Liver (tissue), 9 donors: ENCODE results near the gene YWHAE. TPM values are rescaled to one million over a fixed set of nuclear protein-coding genes. Genes with fewer than 3 reads are reported as not detected.

Source experiments
- DNase-seq: peaks from one replicate; pipeline ENCODE4 v3.0.0-alpha.2; 2017; ENCODE audit warnings: low spot score
- H3K27ac ChIP-seq, 2 donors: one replicate each; pipeline ENCODE4 v1.7.0; 2013; ENCODE audit warnings: inconsistent platforms in 2 of 2, low read length in 2 of 2, control low read depth in 1 of 2, low read depth in 1 of 2, mild to moderate bottlenecking in 1 of 2
- H3K27me3 ChIP-seq, 4 donors: one replicate each; pipeline versions ENCODE4 v1.6.1 to v1.7.0; 2013; ENCODE audit warnings: low read length in 3 of 4, inconsistent platforms in 1 of 4, mild to moderate bottlenecking in 1 of 4, moderate library complexity in 1 of 4; ENCODE audit not compliant: control insufficient read depth in 4 of 4, insufficient read depth in 4 of 4
- H3K36me3 ChIP-seq, 4 donors: one replicate each; pipeline versions ENCODE4 v1.6.1 to v1.7.0; 2013; ENCODE audit warnings: low read length in 3 of 4, mild to moderate bottlenecking in 3 of 4, low read depth in 1 of 4, moderate library complexity in 1 of 4; ENCODE audit not compliant: control insufficient read depth in 4 of 4, insufficient read depth in 3 of 4
- H3K4me1 ChIP-seq, 4 donors: one replicate each; pipeline versions ENCODE4 v1.6.1 to v1.7.0; 2013; ENCODE audit warnings: low read length in 3 of 4, mild to moderate bottlenecking in 3 of 4, moderate library complexity in 1 of 4; ENCODE audit not compliant: control insufficient read depth in 4 of 4, insufficient read depth in 4 of 4
- H3K4me3 ChIP-seq, 3 donors: one replicate each; pipeline versions ENCODE4 v1.6.1 to v1.7.0; 2013; ENCODE audit warnings: low read length in 3 of 3, control low read depth in 1 of 3, low read depth in 1 of 3, mild to moderate bottlenecking in 1 of 3
- H3K9ac ChIP-seq, 2 donors: one replicate each; pipeline ENCODE4 v1.7.0; 2013; ENCODE audit warnings: low read length in 2 of 2, mild to moderate bottlenecking in 2 of 2, moderate library complexity in 2 of 2, control low read depth in 1 of 2, low read depth in 1 of 2
- H3K9me3 ChIP-seq, 4 donors: one replicate each; pipeline versions ENCODE4 v1.6.1 to v1.7.0; 2013; ENCODE audit warnings: low read length in 3 of 4; ENCODE audit not compliant: control insufficient read depth in 4 of 4
- EGR1 ChIP-seq, 2 donors: IDR thresholded peaks; 2 replicates each; pipeline ENCODE4 v1.6.1; 2016 to 2018; ENCODE audit warnings: antibody characterized with exemption in 2 of 2, low read depth in 2 of 2
- FOXA2 ChIP-seq: IDR thresholded peaks from 2 replicates; pipeline ENCODE4 v1.6.1; 2016; ENCODE audit warnings: antibody characterized with exemption
- GABPA ChIP-seq, 2 donors: IDR thresholded peaks in 1 of 2; conservative IDR thresholded peaks in 1 of 2; 2 replicates each; pipeline ENCODE4 v1.6.1; 2016; ENCODE audit warnings: antibody characterized with exemption in 2 of 2, mild to moderate bottlenecking in 1 of 2, moderate library complexity in 1 of 2
- HNF4A ChIP-seq, 2 donors: conservative IDR thresholded peaks; 2 replicates each; pipeline ENCODE4 v1.6.1; 2016; ENCODE audit warnings: antibody characterized with exemption in 2 of 2, mild to moderate bottlenecking in 2 of 2
- HNF4G ChIP-seq: IDR thresholded peaks from 2 replicates; pipeline ENCODE4 v1.6.1; 2016; ENCODE audit warnings: antibody characterized with exemption
- JUND ChIP-seq, 2 donors: IDR thresholded peaks; 2 replicates each; pipeline ENCODE4 v1.6.1; 2016; ENCODE audit warnings: antibody characterized with exemption in 2 of 2
- NR2F2 ChIP-seq: IDR thresholded peaks from 2 replicates; pipeline ENCODE4 v1.6.1; 2016; ENCODE audit warnings: antibody characterized with exemption
- RAD21 ChIP-seq, 2 donors: IDR thresholded peaks; 2 replicates each; pipeline ENCODE4 v1.6.1; 2016; ENCODE audit warnings: antibody characterized with exemption in 2 of 2, mild to moderate bottlenecking in 2 of 2
- RXRA ChIP-seq, 2 donors: IDR thresholded peaks; 2 replicates each; pipeline ENCODE4 v1.6.1; 2017 to 2018; ENCODE audit warnings: antibody characterized with exemption in 2 of 2, mild to moderate bottlenecking in 1 of 2
- SP1 ChIP-seq: IDR thresholded peaks from 2 replicates; pipeline ENCODE4 v1.6.1; 2018; ENCODE audit warnings: antibody characterized with exemption, mild to moderate bottlenecking
- TAF1 ChIP-seq: conservative IDR thresholded peaks from 2 replicates; pipeline ENCODE4 v1.6.1; 2016; ENCODE audit warnings: antibody characterized with exemption, mild to moderate bottlenecking
- WGBS: extraction: QIAGEN DNeasy Blood & Tissue Kit; methylation state at CpG from one replicate; pipeline ENCODE4 v1.1.7; 2013; 5-methylcytosine and 5-hydroxymethylcytosine counted together
- polyA plus RNA-seq, 2 donors: library from polyadenylated mRNA; stranded (reverse) in 1 of 2; unstranded in 1 of 2; fragments of 200-250 nt in 1 of 2; fragments of >200 nt in 1 of 2; fragmentation: Nextera tagmentation in 1 of 2; extraction: Ambion mirVana in 1 of 2; gene quantifications; one replicate each; pipeline versions ENCODE4 v1.2.1 to v1.2.3, GENCODE V29; 2013 to 2015
- total RNA-seq, 2 donors: library from RNA; depleted of rRNA; stranded (reverse); fragments of >200 nt; gene quantifications; one replicate each; pipeline ENCODE4 v1.2.3, GENCODE V29; 2014
- TF ChIP-seq, protein P1 (sequence below): IDR thresholded peaks from 2 replicates; pipeline ENCODE4 v1.6.1; 2016; ENCODE audit warnings: antibody characterized with exemption
- TF ChIP-seq, protein P2 (sequence below): IDR thresholded peaks from 2 replicates; pipeline ENCODE4 v1.6.1; 2016; ENCODE audit warnings: antibody characterized with exemption, mild to moderate bottlenecking
- TF ChIP-seq, protein P3 (sequence below): IDR thresholded peaks from 2 replicates; pipeline ENCODE4 v1.6.1; 2016; ENCODE audit warnings: antibody characterized with exemption
- TF ChIP-seq, protein P4 (sequence below): IDR thresholded peaks from 2 replicates; pipeline ENCODE4 v1.6.1; 2016; ENCODE audit warnings: antibody characterized with exemption
- TF ChIP-seq, protein P5 (sequence below): fragments of 150-350 bp; IDR thresholded peaks from 2 replicates; pipeline ENCODE4 v1.5.1; 2017; ENCODE audit warnings: improper control_type of control experiment, low read depth, low read length; ENCODE audit not compliant: missing input control
- donor health status: healthy.
- donor health status: healthy.
- donor health status: healthy.
- donor health status: healthy.
- donor health status: healthy.

The YWHAE gene
- total and polyA plus RNA-seq, 4 donors = 173 to 288 (median 202) TPM

DNA sequence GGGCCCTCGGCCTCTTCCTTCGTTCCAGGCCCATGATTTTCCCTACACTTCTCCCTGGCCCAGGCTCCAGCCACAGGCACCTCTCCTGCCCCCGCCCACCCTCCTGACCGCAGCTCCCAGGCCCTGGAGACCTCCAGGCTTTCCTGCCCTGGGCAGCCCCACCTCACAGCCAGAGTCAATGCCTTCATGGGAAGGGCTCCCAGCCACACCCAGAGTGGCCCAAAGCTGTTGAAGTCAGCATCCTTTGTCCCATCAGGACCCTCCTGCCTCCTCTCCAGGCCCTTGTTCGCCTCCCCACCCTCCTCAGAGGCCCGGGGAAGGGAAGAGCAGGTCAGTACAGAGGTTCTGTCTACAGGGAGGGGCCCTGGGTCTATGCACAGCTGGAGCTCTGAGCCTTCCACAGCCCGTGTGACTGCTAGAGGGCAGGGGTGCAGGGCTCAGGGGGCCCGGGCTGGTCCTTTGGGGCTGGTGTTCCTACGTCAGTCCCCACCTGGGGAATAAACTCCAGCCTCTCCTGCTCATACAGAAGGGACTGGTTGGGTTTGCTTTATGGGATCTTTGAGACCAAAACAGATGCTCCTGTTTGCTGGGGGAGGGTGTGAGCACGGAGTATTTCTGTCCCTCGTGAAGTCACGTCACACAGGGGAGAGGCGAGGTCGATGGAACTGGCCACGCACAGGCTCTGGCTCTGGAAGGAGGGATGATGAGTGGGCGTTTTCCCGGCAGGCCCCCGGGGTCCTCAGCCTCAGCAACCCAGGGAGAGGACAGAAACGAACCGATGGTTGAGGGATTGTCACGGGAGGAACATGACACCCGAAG lies 100.3 kb downstream of the YWHAE start:
- DNase-seq = no peak
- TF ChIP-seq RXRA (IDR thresholded peaks at IDR 0.05) (no peak), TAF1 (no peak), RAD21 (IDR thresholded peaks at IDR 0.05) (no peak), GABPA (IDR thresholded peaks at IDR 0.05 in 1 of 2, conservative IDR thresholded peaks at IDR 0.05 in 1 of 2) (no peak), NR2F2 (no peak), SP1 (no peak), JUND (IDR thresholded peaks at IDR 0.05) (no peak), FOXA2 (no peak), HNF4G (no peak), EGR1 (IDR thresholded peaks at IDR 0.05; ENCODE audit: low read depth in 2 of 2) (no peak), HNF4A (conservative IDR thresholded peaks at IDR 0.05) (no peak)
- TF ChIP-seq, protein P1, sequence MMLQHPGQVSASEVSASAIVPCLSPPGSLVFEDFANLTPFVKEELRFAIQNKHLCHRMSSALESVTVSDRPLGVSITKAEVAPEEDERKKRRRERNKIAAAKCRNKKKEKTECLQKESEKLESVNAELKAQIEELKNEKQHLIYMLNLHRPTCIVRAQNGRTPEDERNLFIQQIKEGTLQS = no peak
- TF ChIP-seq, protein P2, sequence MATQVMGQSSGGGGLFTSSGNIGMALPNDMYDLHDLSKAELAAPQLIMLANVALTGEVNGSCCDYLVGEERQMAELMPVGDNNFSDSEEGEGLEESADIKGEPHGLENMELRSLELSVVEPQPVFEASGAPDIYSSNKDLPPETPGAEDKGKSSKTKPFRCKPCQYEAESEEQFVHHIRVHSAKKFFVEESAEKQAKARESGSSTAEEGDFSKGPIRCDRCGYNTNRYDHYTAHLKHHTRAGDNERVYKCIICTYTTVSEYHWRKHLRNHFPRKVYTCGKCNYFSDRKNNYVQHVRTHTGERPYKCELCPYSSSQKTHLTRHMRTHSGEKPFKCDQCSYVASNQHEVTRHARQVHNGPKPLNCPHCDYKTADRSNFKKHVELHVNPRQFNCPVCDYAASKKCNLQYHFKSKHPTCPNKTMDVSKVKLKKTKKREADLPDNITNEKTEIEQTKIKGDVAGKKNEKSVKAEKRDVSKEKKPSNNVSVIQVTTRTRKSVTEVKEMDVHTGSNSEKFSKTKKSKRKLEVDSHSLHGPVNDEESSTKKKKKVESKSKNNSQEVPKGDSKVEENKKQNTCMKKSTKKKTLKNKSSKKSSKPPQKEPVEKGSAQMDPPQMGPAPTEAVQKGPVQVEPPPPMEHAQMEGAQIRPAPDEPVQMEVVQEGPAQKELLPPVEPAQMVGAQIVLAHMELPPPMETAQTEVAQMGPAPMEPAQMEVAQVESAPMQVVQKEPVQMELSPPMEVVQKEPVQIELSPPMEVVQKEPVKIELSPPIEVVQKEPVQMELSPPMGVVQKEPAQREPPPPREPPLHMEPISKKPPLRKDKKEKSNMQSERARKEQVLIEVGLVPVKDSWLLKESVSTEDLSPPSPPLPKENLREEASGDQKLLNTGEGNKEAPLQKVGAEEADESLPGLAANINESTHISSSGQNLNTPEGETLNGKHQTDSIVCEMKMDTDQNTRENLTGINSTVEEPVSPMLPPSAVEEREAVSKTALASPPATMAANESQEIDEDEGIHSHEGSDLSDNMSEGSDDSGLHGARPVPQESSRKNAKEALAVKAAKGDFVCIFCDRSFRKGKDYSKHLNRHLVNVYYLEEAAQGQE = no peak
- TF ChIP-seq, protein P3, sequence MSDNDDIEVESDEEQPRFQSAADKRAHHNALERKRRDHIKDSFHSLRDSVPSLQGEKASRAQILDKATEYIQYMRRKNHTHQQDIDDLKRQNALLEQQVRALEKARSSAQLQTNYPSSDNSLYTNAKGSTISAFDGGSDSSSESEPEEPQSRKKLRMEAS = no peak
- TF ChIP-seq, protein P4, sequence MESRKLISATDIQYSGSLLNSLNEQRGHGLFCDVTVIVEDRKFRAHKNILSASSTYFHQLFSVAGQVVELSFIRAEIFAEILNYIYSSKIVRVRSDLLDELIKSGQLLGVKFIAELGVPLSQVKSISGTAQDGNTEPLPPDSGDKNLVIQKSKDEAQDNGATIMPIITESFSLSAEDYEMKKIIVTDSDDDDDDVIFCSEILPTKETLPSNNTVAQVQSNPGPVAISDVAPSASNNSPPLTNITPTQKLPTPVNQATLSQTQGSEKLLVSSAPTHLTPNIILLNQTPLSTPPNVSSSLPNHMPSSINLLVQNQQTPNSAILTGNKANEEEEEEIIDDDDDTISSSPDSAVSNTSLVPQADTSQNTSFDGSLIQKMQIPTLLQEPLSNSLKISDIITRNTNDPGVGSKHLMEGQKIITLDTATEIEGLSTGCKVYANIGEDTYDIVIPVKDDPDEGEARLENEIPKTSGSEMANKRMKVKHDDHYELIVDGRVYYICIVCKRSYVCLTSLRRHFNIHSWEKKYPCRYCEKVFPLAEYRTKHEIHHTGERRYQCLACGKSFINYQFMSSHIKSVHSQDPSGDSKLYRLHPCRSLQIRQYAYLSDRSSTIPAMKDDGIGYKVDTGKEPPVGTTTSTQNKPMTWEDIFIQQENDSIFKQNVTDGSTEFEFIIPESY = no peak
- TF ChIP-seq, protein P5, sequence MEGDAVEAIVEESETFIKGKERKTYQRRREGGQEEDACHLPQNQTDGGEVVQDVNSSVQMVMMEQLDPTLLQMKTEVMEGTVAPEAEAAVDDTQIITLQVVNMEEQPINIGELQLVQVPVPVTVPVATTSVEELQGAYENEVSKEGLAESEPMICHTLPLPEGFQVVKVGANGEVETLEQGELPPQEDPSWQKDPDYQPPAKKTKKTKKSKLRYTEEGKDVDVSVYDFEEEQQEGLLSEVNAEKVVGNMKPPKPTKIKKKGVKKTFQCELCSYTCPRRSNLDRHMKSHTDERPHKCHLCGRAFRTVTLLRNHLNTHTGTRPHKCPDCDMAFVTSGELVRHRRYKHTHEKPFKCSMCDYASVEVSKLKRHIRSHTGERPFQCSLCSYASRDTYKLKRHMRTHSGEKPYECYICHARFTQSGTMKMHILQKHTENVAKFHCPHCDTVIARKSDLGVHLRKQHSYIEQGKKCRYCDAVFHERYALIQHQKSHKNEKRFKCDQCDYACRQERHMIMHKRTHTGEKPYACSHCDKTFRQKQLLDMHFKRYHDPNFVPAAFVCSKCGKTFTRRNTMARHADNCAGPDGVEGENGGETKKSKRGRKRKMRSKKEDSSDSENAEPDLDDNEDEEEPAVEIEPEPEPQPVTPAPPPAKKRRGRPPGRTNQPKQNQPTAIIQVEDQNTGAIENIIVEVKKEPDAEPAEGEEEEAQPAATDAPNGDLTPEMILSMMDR = no peak
- peaks cover 0 to 3% (median under 1%) of the 10 kb centered on the region in 4 donors for H3K27me3 ChIP-seq
- H3K9ac ChIP-seq = no peak overlapping the region
- no peak overlapping the region for H3K4me3 ChIP-seq
- WGBS = 74% methylated on average over 22 of the region's 22 CpGs
- H3K36me3 ChIP-seq = no peaks in the 10 kb centered on the region
- peaks cover 0 to 2% (median 0%) of the 10 kb centered on the region in 4 donors for H3K4me1 ChIP-seq
- H3K9me3 ChIP-seq = no peaks in the 10 kb centered on the region
- H3K27ac ChIP-seq = no peak overlapping the region
